ENCODE results near the gene GMNN.
A peak's percentile ranks its signal among the peaks of the same experiment; 100 is the strongest.

Gene GMNN

DNA sequence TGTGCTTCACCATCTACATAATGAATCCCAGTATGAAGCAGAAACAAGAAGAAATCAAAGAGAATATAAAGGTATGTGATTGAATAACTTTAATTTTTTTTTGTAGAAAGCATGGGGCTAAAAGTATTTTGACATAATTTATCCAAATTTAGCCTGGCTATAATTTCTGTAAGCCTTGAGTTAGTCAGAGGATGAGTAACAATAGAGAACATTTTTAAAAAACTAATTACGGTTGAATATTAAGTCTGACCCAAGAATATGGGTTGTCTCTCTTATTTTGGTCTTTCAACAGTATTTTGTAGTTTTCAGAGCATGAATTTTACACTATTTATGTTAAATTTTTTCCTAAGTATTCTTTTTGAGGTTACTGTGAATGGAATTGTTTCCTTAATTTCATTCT lies 2.5 kb downstream of the GMNN start:
- H3K9me3 ChIP-seq (ENCODE audit: control insufficient read depth, insufficient read depth, low read depth, low read length): no peaks in the 10 kb centered on the region
- peak overlapping the region; percentile 81 for H3K4me3 ChIP-seq (ENCODE audit: low read depth, low read length)
- no peak for TF ChIP-seq ZNF133 (tag by site-specific recombination; IDR thresholded peaks at IDR 0.05)
- TF ChIP-seq REPIN1 (tag by site-specific recombination; IDR thresholded peaks at IDR 0.05; ENCODE audit: low read depth): no peak
- no peak for TF ChIP-seq ZNF248 (tag by site-specific recombination; IDR thresholded peaks at IDR 0.05)
- no peak for TF ChIP-seq RBAK (tag by site-specific recombination; IDR thresholded peaks at IDR 0.05)
- TF ChIP-seq ZNF561 (tag by site-specific recombination; IDR thresholded peaks at IDR 0.05; ENCODE audit: borderline replicate concordance): no peak
- TF ChIP-seq ZNF335 (tag by site-specific recombination; conservative IDR thresholded peaks at IDR 0.05): no peak
- peaks cover 11% of the 10 kb centered on the region for H3K4me1 ChIP-seq (ENCODE audit: control insufficient read depth, insufficient read depth, low read length)
- ChIA-PET POLR2A (interaction anchor here (1.3 to 2.7 kb wide), 2 partner anchors 12 to 59 kb away, joined by 4 to 28 read pairs; partner anchors contain the start of gene C6orf62), CTCF (no interaction called here)
- peaks cover 24 to 51% of the 10 kb centered on the region in 2 experiments for H3K36me3 ChIP-seq (ENCODE audit: control insufficient read depth in 2 of 2, insufficient read depth in 1 of 2, low read length in 2 of 2)
- H3K27ac ChIP-seq (ENCODE audit: extremely low read depth, low read depth, low read length): no peak overlapping the region

DNA sequence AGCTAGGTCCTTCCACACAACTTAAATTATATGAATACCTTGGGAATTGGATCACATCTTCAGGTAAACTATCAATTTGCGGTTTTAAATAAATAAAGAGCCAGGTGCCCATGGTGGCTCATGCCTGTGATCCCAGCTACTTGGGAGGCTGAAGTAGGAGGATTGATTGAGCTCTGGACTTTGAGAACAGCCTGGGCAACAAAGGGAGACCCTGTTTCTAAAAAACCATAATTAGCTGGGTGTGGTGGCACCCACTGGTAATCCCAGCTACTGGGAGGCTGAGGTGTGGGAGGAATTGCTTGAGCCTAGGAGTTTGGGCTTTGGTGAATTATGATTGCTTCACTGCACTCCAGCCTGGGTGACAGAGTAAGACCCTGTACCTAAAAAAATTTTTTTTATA lies 3.4 kb downstream of the GMNN start:
- ChIA-PET POLR2A (interaction anchor here (1.3 kb wide), 1 partner anchor 11 kb away, joined by 4 read pairs; no protein-coding TSS in a partner anchor), CTCF (interaction anchor here (0.8 to 1.7 kb wide), 6 partner anchors 82 to 293 kb away, joined by 3 to 6 read pairs (median 4); no protein-coding TSS in a partner anchor)
- peaks cover 33 to 60% of the 10 kb centered on the region in 2 experiments for H3K36me3 ChIP-seq (ENCODE audit: control insufficient read depth in 2 of 2, insufficient read depth in 1 of 2, low read length in 2 of 2)
- H3K4me1 ChIP-seq (ENCODE audit: control insufficient read depth, insufficient read depth, low read length): peaks cover 11% of the 10 kb centered on the region
- no peak overlapping the region for H3K27ac ChIP-seq (ENCODE audit: extremely low read depth, low read depth, low read length)
- H3K4me3 ChIP-seq (ENCODE audit: low read depth, low read length): peak overlapping the region; percentile 7; the same call in 1 of the 2 replicates
- H3K9me3 ChIP-seq (ENCODE audit: control insufficient read depth, insufficient read depth, low read depth, low read length): no peaks in the 10 kb centered on the region
- TF ChIP-seq ZNF341 (tag by site-specific recombination; IDR thresholded peaks at IDR 0.05; ENCODE audit: low read depth) (0 out of 2 replicates have a peak, but pooled peaks have one; percentile 32), ZNF394 (tag by site-specific recombination; IDR thresholded peaks at IDR 0.05; ENCODE audit: borderline replicate concordance) (no peak), ZNF791 (tag by site-specific recombination; IDR thresholded peaks at IDR 0.05) (no peak), KLF1 (tag by site-specific recombination; IDR thresholded peaks at IDR 0.05) (peak; percentile 47), ZSCAN30 (tag by site-specific recombination; IDR thresholded peaks at IDR 0.05) (no peak), EGR2 (tag by site-specific recombination; IDR thresholded peaks at IDR 0.05; ENCODE audit: low read depth) (peak; percentile 85), ZNF530 (tag by site-specific recombination; IDR thresholded peaks at IDR 0.05; ENCODE audit: low read depth) (no peak), OSR2 (tag by site-specific recombination; IDR thresholded peaks at IDR 0.05) (peak; percentile 80), KLF16 (tag by site-specific recombination; IDR thresholded peaks at IDR 0.05) (no peak), ZNF585B (tag by site-specific recombination; IDR thresholded peaks at IDR 0.05) (no peak), SP7 (tag by site-specific recombination; IDR thresholded peaks at IDR 0.05) (peak; percentile 77)
- TF ChIP-seq, protein P1, sequence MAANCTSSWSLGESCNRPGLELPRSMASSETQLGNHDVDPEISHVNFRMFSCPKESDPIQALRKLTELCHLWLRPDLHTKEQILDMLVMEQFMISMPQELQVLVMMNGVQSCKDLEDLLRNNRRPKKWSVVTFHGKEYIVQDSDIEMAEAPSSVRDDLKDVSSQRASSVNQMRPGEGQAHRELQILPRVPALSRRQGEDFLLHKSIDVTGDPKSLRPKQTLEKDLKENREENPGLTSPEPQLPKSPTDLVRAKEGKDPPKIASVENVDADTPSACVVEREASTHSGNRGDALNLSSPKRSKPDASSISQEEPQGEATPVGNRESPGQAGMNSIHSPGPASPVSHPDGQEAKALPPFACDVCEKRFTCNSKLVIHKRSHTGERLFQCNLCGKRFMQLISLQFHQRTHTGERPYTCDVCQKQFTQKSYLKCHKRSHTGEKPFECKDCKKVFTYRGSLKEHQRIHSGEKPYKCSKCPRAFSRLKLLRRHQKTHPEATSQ (tag by site-specific recombination; IDR thresholded peaks at IDR 0.05): no peak
- TF ChIP-seq, protein P2, sequence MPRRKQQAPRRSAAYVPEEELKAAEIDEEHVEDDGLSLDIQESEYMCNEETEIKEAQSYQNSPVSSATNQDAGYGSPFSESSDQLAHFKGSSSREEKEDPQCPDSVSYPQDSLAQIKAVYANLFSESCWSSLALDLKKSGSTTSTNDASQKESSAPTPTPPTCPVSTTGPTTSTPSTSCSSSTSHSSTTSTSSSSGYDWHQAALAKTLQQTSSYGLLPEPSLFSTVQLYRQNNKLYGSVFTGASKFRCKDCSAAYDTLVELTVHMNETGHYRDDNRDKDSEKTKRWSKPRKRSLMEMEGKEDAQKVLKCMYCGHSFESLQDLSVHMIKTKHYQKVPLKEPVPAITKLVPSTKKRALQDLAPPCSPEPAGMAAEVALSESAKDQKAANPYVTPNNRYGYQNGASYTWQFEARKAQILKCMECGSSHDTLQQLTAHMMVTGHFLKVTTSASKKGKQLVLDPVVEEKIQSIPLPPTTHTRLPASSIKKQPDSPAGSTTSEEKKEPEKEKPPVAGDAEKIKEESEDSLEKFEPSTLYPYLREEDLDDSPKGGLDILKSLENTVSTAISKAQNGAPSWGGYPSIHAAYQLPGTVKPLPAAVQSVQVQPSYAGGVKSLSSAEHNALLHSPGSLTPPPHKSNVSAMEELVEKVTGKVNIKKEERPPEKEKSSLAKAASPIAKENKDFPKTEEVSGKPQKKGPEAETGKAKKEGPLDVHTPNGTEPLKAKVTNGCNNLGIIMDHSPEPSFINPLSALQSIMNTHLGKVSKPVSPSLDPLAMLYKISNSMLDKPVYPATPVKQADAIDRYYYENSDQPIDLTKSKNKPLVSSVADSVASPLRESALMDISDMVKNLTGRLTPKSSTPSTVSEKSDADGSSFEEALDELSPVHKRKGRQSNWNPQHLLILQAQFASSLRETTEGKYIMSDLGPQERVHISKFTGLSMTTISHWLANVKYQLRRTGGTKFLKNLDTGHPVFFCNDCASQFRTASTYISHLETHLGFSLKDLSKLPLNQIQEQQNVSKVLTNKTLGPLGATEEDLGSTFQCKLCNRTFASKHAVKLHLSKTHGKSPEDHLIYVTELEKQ (tag by site-specific recombination; IDR thresholded peaks at IDR 0.05; ENCODE audit: borderline replicate concordance): no peak
- TF ChIP-seq, protein P3, sequence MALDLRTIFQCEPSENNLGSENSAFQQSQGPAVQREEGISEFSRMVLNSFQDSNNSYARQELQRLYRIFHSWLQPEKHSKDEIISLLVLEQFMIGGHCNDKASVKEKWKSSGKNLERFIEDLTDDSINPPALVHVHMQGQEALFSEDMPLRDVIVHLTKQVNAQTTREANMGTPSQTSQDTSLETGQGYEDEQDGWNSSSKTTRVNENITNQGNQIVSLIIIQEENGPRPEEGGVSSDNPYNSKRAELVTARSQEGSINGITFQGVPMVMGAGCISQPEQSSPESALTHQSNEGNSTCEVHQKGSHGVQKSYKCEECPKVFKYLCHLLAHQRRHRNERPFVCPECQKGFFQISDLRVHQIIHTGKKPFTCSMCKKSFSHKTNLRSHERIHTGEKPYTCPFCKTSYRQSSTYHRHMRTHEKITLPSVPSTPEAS (tag by site-specific recombination; IDR thresholded peaks at IDR 0.05): no peak
- TF ChIP-seq, protein P4, sequence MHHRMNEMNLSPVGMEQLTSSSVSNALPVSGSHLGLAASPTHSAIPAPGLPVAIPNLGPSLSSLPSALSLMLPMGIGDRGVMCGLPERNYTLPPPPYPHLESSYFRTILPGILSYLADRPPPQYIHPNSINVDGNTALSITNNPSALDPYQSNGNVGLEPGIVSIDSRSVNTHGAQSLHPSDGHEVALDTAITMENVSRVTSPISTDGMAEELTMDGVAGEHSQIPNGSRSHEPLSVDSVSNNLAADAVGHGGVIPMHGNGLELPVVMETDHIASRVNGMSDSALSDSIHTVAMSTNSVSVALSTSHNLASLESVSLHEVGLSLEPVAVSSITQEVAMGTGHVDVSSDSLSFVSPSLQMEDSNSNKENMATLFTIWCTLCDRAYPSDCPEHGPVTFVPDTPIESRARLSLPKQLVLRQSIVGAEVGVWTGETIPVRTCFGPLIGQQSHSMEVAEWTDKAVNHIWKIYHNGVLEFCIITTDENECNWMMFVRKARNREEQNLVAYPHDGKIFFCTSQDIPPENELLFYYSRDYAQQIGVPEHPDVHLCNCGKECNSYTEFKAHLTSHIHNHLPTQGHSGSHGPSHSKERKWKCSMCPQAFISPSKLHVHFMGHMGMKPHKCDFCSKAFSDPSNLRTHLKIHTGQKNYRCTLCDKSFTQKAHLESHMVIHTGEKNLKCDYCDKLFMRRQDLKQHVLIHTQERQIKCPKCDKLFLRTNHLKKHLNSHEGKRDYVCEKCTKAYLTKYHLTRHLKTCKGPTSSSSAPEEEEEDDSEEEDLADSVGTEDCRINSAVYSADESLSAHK (tag by site-specific recombination; IDR thresholded peaks at IDR 0.05): no peak
- TF ChIP-seq, protein P5, sequence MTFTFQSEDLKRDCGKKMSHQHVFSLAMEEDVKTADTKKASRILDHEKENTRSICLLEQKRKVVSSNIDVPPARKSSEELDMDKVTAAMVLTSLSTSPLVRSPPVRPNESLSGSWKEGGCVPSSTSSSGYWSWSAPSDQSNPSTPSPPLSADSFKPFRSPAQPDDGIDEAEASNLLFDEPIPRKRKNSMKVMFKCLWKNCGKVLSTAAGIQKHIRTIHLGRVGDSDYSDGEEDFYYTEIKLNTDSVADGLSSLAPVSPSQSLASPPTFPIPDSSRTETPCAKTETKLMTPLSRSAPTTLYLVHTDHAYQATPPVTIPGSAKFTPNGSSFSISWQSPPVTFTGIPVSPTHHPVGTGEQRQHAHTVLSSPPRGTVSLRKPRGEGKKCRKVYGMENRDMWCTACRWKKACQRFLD (tag by site-specific recombination; IDR thresholded peaks at IDR 0.05): no peak
